Smooth muscle cell (in vitro differentiated cells): Measurements from ENCODE around the gene HOXD9. TPM values are rescaled to one million over a fixed set of nuclear protein-coding genes. Genes with fewer than 3 reads are reported as not detected.

Experiments
- DNase-seq: peaks from one replicate; lab custom pipeline; 2025; ENCODE audit not compliant: unreplicated experiment; lab: John Stamatoyannopoulos, UW
- H2AFZ ChIP-seq: fragments of 200-600 bp; sonication (generic); 2 replicates; pipeline ENCODE4 v1.6.0; 2016; ENCODE audit warnings: antibody characterized with exemption, low read depth, mild to moderate bottlenecking
- H3F3A ChIP-seq: fragments of 200-600 bp; sonication (generic); 2 replicates; pipeline ENCODE4 v1.6.0; 2017; ENCODE audit warnings: antibody characterized with exemption, low read depth
- H3K27ac ChIP-seq: fragments of 200-600 bp; sonication (generic); 2 replicates; pipeline ENCODE4 v1.5.1; 2016; ENCODE audit warnings: low read depth, mild to moderate bottlenecking
- H3K27me3 ChIP-seq: fragments of 200-600 bp; sonication (generic); 2 replicates; pipeline ENCODE4 v1.6.1; 2016; ENCODE audit warnings: low read depth, mild to moderate bottlenecking
- H3K36me3 ChIP-seq: fragments of 200-600 bp; sonication (generic); 2 replicates; pipeline ENCODE4 v1.5.1; 2016; ENCODE audit warnings: low read depth
- H3K4me1 ChIP-seq: fragments of 200-600 bp; sonication (generic); 2 replicates; pipeline ENCODE4 v1.5.1; 2016; ENCODE audit warnings: low read depth
- H3K4me2 ChIP-seq: fragments of 200-600 bp; sonication (generic); 2 replicates; pipeline ENCODE4 v1.6.0; 2016; ENCODE audit warnings: mild to moderate bottlenecking
- H3K4me3 ChIP-seq: fragments of 200-600 bp; sonication (generic); 2 replicates; pipeline ENCODE4 v1.5.1; 2016; ENCODE audit warnings: mild to moderate bottlenecking
- H3K79me2 ChIP-seq: fragments of 200-600 bp; sonication (generic); 2 replicates; pipeline ENCODE4 v1.6.0; 2016; ENCODE audit warnings: low read depth, mild to moderate bottlenecking
- H3K9ac ChIP-seq: fragments of 200-600 bp; sonication (generic); 2 replicates; pipeline ENCODE4 v1.6.0; 2016; ENCODE audit warnings: low read depth
- H3K9me3 ChIP-seq: fragments of 200-600 bp; sonication (generic); replicated peaks from 2 replicates; pipeline ENCODE4 v1.5.1; 2016; ENCODE audit warnings: low read depth
- H4K20me1 ChIP-seq: fragments of 200-600 bp; sonication (generic); 2 replicates; pipeline ENCODE4 v1.6.0; 2016; ENCODE audit warnings: low read depth
- CTCF ChIP-seq: fragments of 200-600 bp; sonication (generic); IDR thresholded peaks from 2 replicates; pipeline ENCODE4 v1.5.1; 2017; ENCODE audit warnings: borderline replicate concordance, mild to moderate bottlenecking, antibody characterized with exemption; ENCODE audit not compliant: insufficient read depth, poor library complexity, severe bottlenecking
- WGBS: methylation state at CpG from one replicate; pipeline ENCODE4 v1.1.7; 2016; ENCODE audit warnings: low lambda C conversion rate; 5-methylcytosine and 5-hydroxymethylcytosine counted together
- polyA plus RNA-seq: library from polyadenylated mRNA; unstranded; fragments of >200 nt; fragmentation: Nextera tagmentation; extraction: Ambion mirVana; gene quantifications from 2 replicates; pipeline ENCODE4 v1.2.1, GENCODE V29; 2016
- total RNA-seq: library from RNA; depleted of rRNA; stranded (reverse); fragments of >200 nt; gene quantifications from 2 replicates; pipeline ENCODE4 v1.2.3, GENCODE V29; 2014

Gene HOXD9
- total and polyA plus RNA-seq, 2 experiments from 2014 or later, result 0.49 to 2.2 TPM

GRCh38 chr2:176133389-176133788, 10.9 kb downstream of the HOXD9 start:
- no peak overlapping the region for H3K27ac ChIP-seq
- peaks cover 98% of the 10 kb centered on the region for H3K27me3 ChIP-seq
- TF ChIP-seq CTCF, result no peak
- no peak overlapping the region for H3K4me2 ChIP-seq
- H3K79me2 ChIP-seq, result no peaks in the 10 kb centered on the region
- no peak overlapping the region for H3K4me3 ChIP-seq
- no peaks in the 10 kb centered on the region for H3F3A ChIP-seq
- no peaks in the 10 kb centered on the region for H3K36me3 ChIP-seq
- DNase-seq, result no peak
- no peaks in the 10 kb centered on the region for H4K20me1 ChIP-seq
- H2AFZ ChIP-seq, result no peak overlapping the region
- no peaks in the 10 kb centered on the region for H3K9me3 ChIP-seq
- H3K9ac ChIP-seq, result no peak overlapping the region
- peaks cover 7% of the 10 kb centered on the region for H3K4me1 ChIP-seq

GRCh38 chr2:176134035-176134434, 11.5 kb downstream of the HOXD9 start:
- Histone ChIP-seq H3K27ac (no peak overlapping the region), H4K20me1 (no peaks in the 10 kb centered on the region), H3K9me3 (no peaks in the 10 kb centered on the region), H3K4me2 (no peak overlapping the region), H3F3A (no peaks in the 10 kb centered on the region), H3K4me3 (no peak overlapping the region), H3K27me3 (peaks cover 98% of the 10 kb centered on the region), H2AFZ (no peak overlapping the region), H3K4me1 (peaks cover 7% of the 10 kb centered on the region), H3K36me3 (no peaks in the 10 kb centered on the region), H3K79me2 (no peaks in the 10 kb centered on the region), H3K9ac (no peak overlapping the region)
- TF ChIP-seq CTCF, result no peak
- WGBS, result 26% methylated on average over 4 of the region's 4 CpGs
- DNase-seq, result no peak

GRCh38 chr2:176135035-176135440, 12.5 kb downstream of the HOXD9 start:
- Histone ChIP-seq H3K27me3 (peaks cover 98% of the 10 kb centered on the region), H2AFZ (no peak overlapping the region), H3K9me3 (no peaks in the 10 kb centered on the region), H3K9ac (no peak overlapping the region), H3K79me2 (no peaks in the 10 kb centered on the region), H3K36me3 (no peaks in the 10 kb centered on the region), H3F3A (no peaks in the 10 kb centered on the region), H3K4me1 (no peaks in the 10 kb centered on the region), H3K27ac (no peak overlapping the region), H3K4me3 (no peak overlapping the region), H3K4me2 (no peak overlapping the region), H4K20me1 (no peaks in the 10 kb centered on the region)
- TF ChIP-seq CTCF, result no peak
- no peak for DNase-seq

GRCh38 chr2:176136374-176137251, 14.1 kb downstream of the HOXD9 start:
- Histone ChIP-seq H3K4me2 (peak overlapping the region; percentile 94), H3F3A (no peaks in the 10 kb centered on the region), H3K9ac (no peak overlapping the region), H3K27ac (no peak overlapping the region), H4K20me1 (no peaks in the 10 kb centered on the region), H3K4me1 (no peaks in the 10 kb centered on the region), H3K79me2 (no peaks in the 10 kb centered on the region), H3K27me3 (peaks cover 95% of the 10 kb centered on the region), H3K4me3 (peak overlapping the region; percentile 65), H2AFZ (peak overlapping the region; percentile 88), H3K9me3 (no peaks in the 10 kb centered on the region), H3K36me3 (no peaks in the 10 kb centered on the region)
- no peak for TF ChIP-seq CTCF
- 2% methylated on average over 63 of the region's 71 CpGs for WGBS
- no peak for DNase-seq
